ENCODE data around the gene SPTBN5.

Gene SPTBN5

DNA sequence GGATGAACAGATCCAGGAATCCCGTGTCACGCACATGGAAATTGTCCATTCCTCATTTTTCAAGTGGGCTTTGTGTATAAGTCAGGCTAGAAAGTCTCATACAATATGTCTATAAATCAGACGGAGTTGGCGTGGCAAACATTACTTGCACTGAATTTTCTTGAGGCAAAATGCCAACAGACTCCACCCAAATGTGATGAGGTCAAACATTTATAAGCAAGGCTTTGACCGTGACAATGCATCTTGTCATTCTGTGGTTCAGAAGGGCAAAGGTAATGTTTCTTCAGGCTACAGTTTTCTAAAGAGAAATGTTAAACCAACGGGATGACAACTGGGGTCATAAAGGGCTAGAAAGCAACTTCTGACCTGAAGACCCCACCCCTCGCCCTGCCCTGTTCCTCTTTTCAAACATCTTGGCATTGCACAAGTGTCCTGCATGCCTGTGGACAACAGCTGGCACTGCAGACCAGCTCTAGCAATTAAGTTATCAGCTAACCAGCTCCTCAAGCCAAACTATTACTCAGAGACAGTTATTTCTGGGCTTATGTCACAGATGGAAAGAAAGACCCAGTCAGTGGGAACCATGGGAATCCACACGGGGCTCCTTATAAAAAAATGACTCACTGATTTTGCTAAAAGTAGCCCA, 36.5 kb upstream of the SPTBN5 start:
- H3K4me1 ChIP-seq (ENCODE audit: control insufficient read depth in 1 of 2, insufficient read depth in 1 of 2, low read depth in 1 of 2, low read length in 1 of 2), result peaks cover 14 to 30% of the 10 kb centered on the region in 2 experiments
- H3K36me3 ChIP-seq, result no peaks in the 10 kb centered on the region
- no peak overlapping the region for H3K4me3 ChIP-seq (ENCODE audit: low read depth in 1 of 2, low read length in 1 of 2)
- TF ChIP-seq, protein P1, sequence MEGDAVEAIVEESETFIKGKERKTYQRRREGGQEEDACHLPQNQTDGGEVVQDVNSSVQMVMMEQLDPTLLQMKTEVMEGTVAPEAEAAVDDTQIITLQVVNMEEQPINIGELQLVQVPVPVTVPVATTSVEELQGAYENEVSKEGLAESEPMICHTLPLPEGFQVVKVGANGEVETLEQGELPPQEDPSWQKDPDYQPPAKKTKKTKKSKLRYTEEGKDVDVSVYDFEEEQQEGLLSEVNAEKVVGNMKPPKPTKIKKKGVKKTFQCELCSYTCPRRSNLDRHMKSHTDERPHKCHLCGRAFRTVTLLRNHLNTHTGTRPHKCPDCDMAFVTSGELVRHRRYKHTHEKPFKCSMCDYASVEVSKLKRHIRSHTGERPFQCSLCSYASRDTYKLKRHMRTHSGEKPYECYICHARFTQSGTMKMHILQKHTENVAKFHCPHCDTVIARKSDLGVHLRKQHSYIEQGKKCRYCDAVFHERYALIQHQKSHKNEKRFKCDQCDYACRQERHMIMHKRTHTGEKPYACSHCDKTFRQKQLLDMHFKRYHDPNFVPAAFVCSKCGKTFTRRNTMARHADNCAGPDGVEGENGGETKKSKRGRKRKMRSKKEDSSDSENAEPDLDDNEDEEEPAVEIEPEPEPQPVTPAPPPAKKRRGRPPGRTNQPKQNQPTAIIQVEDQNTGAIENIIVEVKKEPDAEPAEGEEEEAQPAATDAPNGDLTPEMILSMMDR (IDR thresholded peaks at IDR 0.05), result no peak
- H3K27ac ChIP-seq, result no peak overlapping the region
- H3K9me3 ChIP-seq, result no peaks in the 10 kb centered on the region
- no peaks in the 10 kb centered on the region for H3K27me3 ChIP-seq

DNA sequence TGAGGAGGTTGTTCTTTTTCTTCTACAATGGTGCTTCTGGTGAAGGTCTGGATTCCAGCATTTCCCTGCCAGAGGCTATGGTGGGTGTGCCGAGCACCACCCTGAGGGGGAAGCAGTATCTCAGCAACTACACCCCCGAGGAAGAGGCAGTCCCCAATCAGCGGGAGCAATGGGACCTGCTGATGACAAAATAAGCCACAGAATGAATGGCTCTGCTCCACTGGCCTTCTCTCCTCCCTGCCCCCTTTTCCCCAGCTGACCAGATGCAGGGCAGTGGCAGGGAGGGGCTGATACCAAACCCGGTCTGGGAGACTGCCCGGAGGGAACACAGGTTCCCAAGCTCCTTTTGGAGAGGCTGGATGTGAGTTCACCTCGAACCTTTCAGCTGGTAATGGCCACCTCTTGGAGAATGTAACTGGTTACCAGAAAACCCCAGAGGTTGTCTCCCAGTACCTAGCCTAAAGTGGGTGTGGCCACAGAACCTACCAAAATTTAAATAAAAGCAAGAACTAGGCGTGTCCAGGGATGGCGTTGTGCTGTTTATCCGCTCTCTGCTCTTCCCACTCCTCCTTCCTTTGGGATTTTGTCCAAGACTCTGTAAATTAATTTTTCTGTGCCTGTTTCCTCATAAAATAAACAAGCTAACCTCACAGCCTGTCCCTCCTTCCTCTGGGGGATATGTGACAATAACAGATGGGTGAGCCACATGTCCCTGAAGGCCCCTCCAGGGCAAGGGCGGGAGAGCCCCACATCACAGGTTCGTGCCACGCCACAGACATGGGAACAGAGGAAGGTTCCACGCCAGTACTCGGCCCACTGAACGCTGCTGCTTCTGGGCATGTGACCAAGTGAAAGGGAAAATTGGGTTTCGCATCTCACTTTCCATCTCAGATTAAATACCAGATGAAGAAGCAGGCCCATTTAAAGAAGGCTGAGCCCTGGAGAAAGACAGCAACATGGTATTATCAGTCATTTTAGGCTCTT, 35.1 kb upstream of the SPTBN5 start:
- TF ChIP-seq, protein P1 (IDR thresholded peaks at IDR 0.05), result no peak
- Histone ChIP-seq H3K9me3 (no peaks in the 10 kb centered on the region), H3K27me3 (no peaks in the 10 kb centered on the region), H3K27ac (no peak overlapping the region), H3K36me3 (peaks cover 7% of the 10 kb centered on the region), H3K4me1 (ENCODE audit: control insufficient read depth in 1 of 2, insufficient read depth in 1 of 2, low read depth in 1 of 2, low read length in 1 of 2) (peaks cover 14 to 30% of the 10 kb centered on the region in 2 experiments), H3K4me3 (ENCODE audit: low read depth in 1 of 2, low read length in 1 of 2) (no peak overlapping the region)

DNA sequence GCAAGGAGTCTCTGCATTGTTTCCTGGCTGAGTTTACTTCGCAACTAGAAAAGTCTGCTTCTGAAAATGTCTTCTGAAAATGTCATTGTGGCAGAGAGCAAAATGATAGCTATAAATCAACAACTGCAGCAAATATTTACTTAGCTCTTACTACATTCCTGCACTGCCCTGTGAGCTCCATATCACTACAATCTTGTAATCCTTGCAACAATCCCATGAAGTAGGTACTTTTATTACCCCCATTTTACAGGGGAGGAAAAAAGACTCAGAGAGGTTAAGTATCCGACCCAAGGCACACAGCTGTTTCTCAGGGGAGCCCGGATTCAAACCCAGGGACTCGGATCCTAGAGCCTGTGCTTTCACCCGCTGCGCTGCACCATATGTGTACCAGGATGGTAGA, 34.2 kb upstream of the SPTBN5 start:
- Histone ChIP-seq H3K27me3 (no peaks in the 10 kb centered on the region), H3K27ac (no peak overlapping the region), H3K4me3 (ENCODE audit: low read depth in 1 of 2, low read length in 1 of 2) (no peak overlapping the region), H3K4me1 (ENCODE audit: control insufficient read depth in 1 of 2, insufficient read depth in 1 of 2, low read depth in 1 of 2, low read length in 1 of 2) (peaks cover 14 to 30% of the 10 kb centered on the region in 2 experiments), H3K9me3 (no peaks in the 10 kb centered on the region), H3K36me3 (peaks cover 7% of the 10 kb centered on the region)
- TF ChIP-seq, protein P1 (IDR thresholded peaks at IDR 0.05), result no peak

DNA sequence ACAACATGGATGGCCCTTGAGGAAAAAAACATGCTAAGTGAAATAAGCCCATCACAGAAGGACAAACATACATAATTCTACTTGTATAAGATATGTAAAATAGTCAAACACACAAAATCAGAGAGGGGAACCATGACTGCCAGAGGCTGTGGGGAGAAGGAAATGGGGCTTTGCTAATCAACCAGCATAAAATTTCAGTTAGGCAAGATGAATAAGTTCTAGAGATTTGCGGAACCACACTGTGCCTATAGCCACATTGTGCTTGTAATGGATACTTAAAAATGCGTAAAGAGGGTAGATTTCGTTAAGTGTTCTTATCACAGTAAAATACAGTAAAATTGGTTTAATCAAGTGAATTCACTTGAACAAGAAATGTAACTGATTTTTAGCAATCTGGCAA, 33.7 kb upstream of the SPTBN5 start:
- Histone ChIP-seq H3K4me3 (ENCODE audit: low read depth in 1 of 2, low read length in 1 of 2) (no peak overlapping the region), H3K36me3 (peaks cover 7% of the 10 kb centered on the region), H3K4me1 (ENCODE audit: control insufficient read depth in 1 of 2, insufficient read depth in 1 of 2, low read depth in 1 of 2, low read length in 1 of 2) (peaks cover 14 to 30% of the 10 kb centered on the region in 2 experiments), H3K27me3 (no peaks in the 10 kb centered on the region), H3K27ac (no peak overlapping the region), H3K9me3 (no peaks in the 10 kb centered on the region)
- TF ChIP-seq, protein P1 (IDR thresholded peaks at IDR 0.05), result no peak

DNA sequence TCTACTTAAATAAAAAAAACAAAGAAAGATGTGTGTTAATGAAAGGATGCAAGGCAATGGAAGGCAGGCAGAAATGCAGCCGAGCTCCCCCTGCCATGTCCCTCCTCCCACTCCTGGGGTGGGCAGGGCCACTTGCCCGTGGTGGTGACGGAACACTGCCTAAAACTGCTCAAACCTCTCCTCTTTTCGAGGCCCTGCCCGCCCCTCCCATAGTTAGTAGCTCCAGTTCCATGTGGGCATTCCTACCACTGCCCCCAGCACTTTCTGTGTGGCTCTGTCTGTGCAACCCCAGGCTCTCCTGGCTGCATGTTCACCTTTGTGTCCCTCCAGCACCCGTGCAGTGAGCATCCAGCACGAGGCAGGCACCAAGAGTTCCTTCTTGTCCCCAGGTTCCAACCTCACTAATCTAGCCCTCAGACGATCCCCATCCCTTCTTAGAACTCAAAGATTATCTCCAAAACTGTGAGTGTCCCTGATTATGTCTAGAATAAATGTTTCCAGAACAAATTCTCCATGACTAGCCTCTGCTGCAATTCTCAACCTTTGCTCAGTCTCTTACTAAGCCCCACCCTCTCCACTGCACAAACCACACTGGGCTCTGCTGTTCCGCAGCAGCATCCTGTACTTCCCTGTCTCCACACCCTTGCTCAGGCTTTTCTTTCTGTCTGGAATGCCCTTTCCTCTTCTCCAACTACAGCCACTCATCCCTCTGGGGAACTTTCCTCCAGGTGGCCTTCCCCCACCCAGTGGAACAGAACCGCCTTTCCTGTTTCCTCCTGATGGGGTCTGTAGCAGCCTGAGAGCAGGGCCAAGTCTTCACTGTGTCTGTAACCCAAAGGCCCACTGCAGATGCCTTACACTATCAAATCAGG, 32.6 kb upstream of the SPTBN5 start:
- Histone ChIP-seq H3K4me3 (ENCODE audit: low read depth in 1 of 2, low read length in 1 of 2) (no peak overlapping the region), H3K36me3 (peaks cover 7% of the 10 kb centered on the region), H3K27ac (no peak overlapping the region), H3K4me1 (ENCODE audit: control insufficient read depth in 1 of 2, insufficient read depth in 1 of 2, low read depth in 1 of 2, low read length in 1 of 2) (peaks cover 14 to 30% of the 10 kb centered on the region in 2 experiments), H3K9me3 (no peaks in the 10 kb centered on the region), H3K27me3 (no peaks in the 10 kb centered on the region)
- TF ChIP-seq, protein P1 (IDR thresholded peaks at IDR 0.05), result no peak
